WTC11 (cell line): ENCODE measurements around the gene LYZL4. TPM values are rescaled to one million over a fixed set of nuclear protein-coding genes. Genes with fewer than 3 reads are reported as not detected.

Source experiments
- ATAC-seq: fragments of 200-7000 bp; cut with Tn5 transposase; 2 replicates; pipeline ENCODE4 v1.10.0; 2021; ENCODE audit warnings: mild to moderate bottlenecking, moderate library complexity
- CTCF ChIA-PET: fragments of 300-600 bp; sonication (Branson Sonifier 250); formaldehyde crosslinking; loops from one replicate; lab custom pipeline; 2021; ENCODE audit warnings: antibody characterized with exemption; lab: Charles Lee
- POLR2A ChIA-PET: fragments of 350-600 bp; sonication (Branson Sonifier 250); formaldehyde crosslinking; loops from one replicate; lab custom pipeline; 2021; ENCODE audit warnings: antibody characterized with exemption; lab: Charles Lee
- DNase-seq: peaks from one replicate; pipeline ENCODE4 v3.0.0; 2021; ENCODE audit warnings: low spot score
- H3K27ac Mint-ChIP-seq: 2 replicates; pipeline ENCODE4 v1.8.0; 2021; ENCODE audit warnings: mixed read lengths
- H3K27me3 Mint-ChIP-seq: 2 replicates; pipeline ENCODE4 v1.8.0; 2021; ENCODE audit warnings: low read depth, mild to moderate bottlenecking, moderate library complexity, mixed read lengths
- H3K36me3 Mint-ChIP-seq: 2 replicates; pipeline ENCODE4 v1.8.0; 2021; ENCODE audit warnings: mixed read lengths
- H3K4me1 Mint-ChIP-seq: 2 replicates; pipeline ENCODE4 v1.8.0; 2022; ENCODE audit warnings: mixed read lengths
- H3K4me3 Mint-ChIP-seq: 2 replicates; pipeline ENCODE4 v1.8.0; 2021; ENCODE audit warnings: mild to moderate bottlenecking, moderate library complexity, mixed read lengths
- H3K9me3 Mint-ChIP-seq: 2 replicates; pipeline ENCODE4 v1.8.0; 2021; ENCODE audit warnings: mixed read lengths
- EMX1 ChIP-seq: fragments of 250-450 bp; sonication (Bioruptor Pico); IDR thresholded peaks from 2 replicates; pipeline ENCODE4 v1.8.0; 2021; ENCODE audit warnings: mild to moderate bottlenecking
- FOXJ3 ChIP-seq: sonication (generic); formaldehyde crosslinking; IDR thresholded peaks from 2 replicates; pipeline ENCODE4 v1.9.0; 2021; ENCODE audit warnings: missing genetic modification reagents, mild to moderate bottlenecking, borderline replicate concordance
- FOXK1 ChIP-seq: sonication (generic); formaldehyde crosslinking; IDR thresholded peaks from 2 replicates; pipeline ENCODE4 v1.8.0; 2022; ENCODE audit warnings: mild to moderate bottlenecking, moderate library complexity, missing genetic modification reagents
- FOXP1 ChIP-seq: sonication (generic); formaldehyde crosslinking; IDR thresholded peaks from 2 replicates; pipeline ENCODE4 v1.8.0; 2022; ENCODE audit warnings: missing genetic modification reagents, mild to moderate bottlenecking, moderate library complexity, borderline replicate concordance
- KAT7 ChIP-seq: sonication (generic); formaldehyde crosslinking; IDR thresholded peaks from 2 replicates; pipeline ENCODE4 v1.8.1; 2023; ENCODE audit warnings: missing genetic modification reagents, mild to moderate bottlenecking, borderline replicate concordance
- NFYB ChIP-seq: sonication (generic); formaldehyde crosslinking; conservative IDR thresholded peaks from 2 replicates; pipeline ENCODE4 v1.8.0; 2022; ENCODE audit warnings: low read depth, missing genetic modification reagents
- NR3C1 ChIP-seq: sonication (generic); formaldehyde crosslinking; conservative IDR thresholded peaks from 2 replicates; pipeline ENCODE4 v1.8.1; 2023; ENCODE audit warnings: low read depth, mild to moderate bottlenecking, missing genetic modification reagents
- ZNF138 ChIP-seq: sonication (generic); formaldehyde crosslinking; conservative IDR thresholded peaks from 2 replicates; pipeline ENCODE4 v1.8.1; 2022; ENCODE audit warnings: mild to moderate bottlenecking, moderate library complexity, missing genetic modification reagents
- ZNF416 ChIP-seq: fragments of 250-450 bp; sonication (Bioruptor Pico); IDR thresholded peaks from 2 replicates; pipeline ENCODE4 v1.9.0; 2021; ENCODE audit warnings: mild to moderate bottlenecking, inconsistent platforms
- total RNA-seq: library from RNA; stranded (reverse); gene quantifications from 3 replicates; pipeline ENCODE4 v1.2.3, GENCODE V29; 2021
- TF ChIP-seq, protein P1 (sequence below): sonication (generic); formaldehyde crosslinking; IDR thresholded peaks from 2 replicates; pipeline ENCODE4 v1.8.1; 2023; ENCODE audit warnings: mild to moderate bottlenecking, moderate library complexity, missing genetic modification reagents
- TF ChIP-seq, protein P2 (sequence below): sonication (generic); formaldehyde crosslinking; IDR thresholded peaks from 2 replicates; pipeline ENCODE4 v1.8.1; 2022; ENCODE audit warnings: low read depth, missing genetic modification reagents, borderline replicate concordance
- TF ChIP-seq, protein P3 (sequence below): sonication (generic); formaldehyde crosslinking; IDR thresholded peaks from 2 replicates; pipeline ENCODE4 v1.8.0; 2022; ENCODE audit warnings: missing genetic modification reagents
- TF ChIP-seq, protein P4 (sequence below): fragments of 250-450 bp; sonication (Bioruptor Pico); IDR thresholded peaks from 2 replicates; pipeline ENCODE4 v1.8.0; 2021; ENCODE audit warnings: mild to moderate bottlenecking
- TF ChIP-seq, protein P5 (sequence below): fragments of 250-450 bp; sonication (Bioruptor Pico); IDR thresholded peaks from 2 replicates; pipeline ENCODE4 v2.1.2; 2022; ENCODE audit warnings: mild to moderate bottlenecking, moderate library complexity
- TF ChIP-seq, protein P6 (sequence below): sonication (generic); formaldehyde crosslinking; IDR thresholded peaks from 2 replicates; pipeline ENCODE4 v1.8.1; 2022; ENCODE audit warnings: mild to moderate bottlenecking, moderate library complexity, missing genetic modification reagents
- TF ChIP-seq, protein P7 (sequence below): sonication (generic); formaldehyde crosslinking; IDR thresholded peaks from 2 replicates; pipeline ENCODE4 v1.8.1; 2023; ENCODE audit warnings: mild to moderate bottlenecking, missing genetic modification reagents, borderline replicate concordance

Gene LYZL4
- total RNA-seq, 1 experiment from 2014 or later: not detected

DNA sequence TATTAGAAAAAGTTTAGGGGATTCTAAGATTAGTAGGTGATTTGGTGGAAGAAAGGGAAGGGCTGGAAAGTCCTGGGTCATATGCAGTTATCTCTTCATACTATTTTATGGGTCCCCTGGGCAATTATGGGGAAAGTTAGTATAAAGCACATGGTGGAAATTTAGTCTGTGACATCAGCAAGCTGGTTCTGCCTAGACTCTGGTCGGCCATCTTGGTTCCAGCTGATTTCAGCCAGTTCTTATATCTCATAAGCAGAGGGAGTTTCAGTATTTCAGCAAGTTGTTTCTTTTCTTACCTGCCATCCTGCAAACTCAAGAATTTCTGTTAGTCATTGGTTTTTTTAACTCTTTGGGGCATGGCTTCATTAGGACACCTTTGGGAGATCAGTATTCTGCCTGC is 1.0 kb upstream of the LYZL4 start (continued):
- TF ChIP-seq NR3C1 (CRISPR knock-in tag) (no peak), FOXK1 (CRISPR knock-in tag) (no peak)
- TF ChIP-seq, protein P1, sequence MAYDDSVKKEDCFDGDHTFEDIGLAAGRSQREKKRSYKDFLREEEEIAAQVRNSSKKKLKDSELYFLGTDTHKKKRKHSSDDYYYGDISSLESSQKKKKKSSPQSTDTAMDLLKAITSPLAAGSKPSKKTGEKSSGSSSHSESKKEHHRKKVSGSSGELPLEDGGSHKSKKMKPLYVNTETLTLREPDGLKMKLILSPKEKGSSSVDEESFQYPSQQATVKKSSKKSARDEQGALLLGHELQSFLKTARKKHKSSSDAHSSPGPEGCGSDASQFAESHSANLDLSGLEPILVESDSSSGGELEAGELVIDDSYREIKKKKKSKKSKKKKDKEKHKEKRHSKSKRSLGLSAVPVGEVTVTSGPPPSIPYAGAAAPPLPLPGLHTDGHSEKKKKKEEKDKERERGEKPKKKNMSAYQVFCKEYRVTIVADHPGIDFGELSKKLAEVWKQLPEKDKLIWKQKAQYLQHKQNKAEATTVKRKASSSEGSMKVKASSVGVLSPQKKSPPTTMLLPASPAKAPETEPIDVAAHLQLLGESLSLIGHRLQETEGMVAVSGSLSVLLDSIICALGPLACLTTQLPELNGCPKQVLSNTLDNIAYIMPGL (CRISPR knock-in tag): no peak
- TF ChIP-seq, all 79 proteins: peak for 0

DNA sequence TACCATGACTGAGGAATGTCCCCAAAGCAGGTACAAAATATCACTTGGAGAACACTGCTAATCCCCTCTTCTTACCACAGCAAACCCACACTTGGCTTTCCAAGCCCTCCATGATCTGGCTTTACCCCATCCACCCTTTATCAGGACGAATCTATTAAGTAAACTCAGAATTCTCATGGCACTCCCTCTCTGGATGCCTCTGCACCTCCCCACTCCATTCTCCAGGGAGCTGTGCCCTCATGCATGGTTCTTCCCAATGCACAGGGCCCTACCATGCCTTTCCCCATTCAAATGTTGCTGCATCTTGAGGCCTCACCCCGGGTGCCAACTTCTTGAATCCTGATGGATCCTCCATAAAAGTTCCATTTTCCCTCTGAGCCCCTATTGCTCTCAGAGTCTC is 2.3 kb downstream of the LYZL4 start:
- POLR2A ChIA-PET: no interaction called here

More for the DNA sequence above, 2.3 kb downstream of the LYZL4 start:
- TF ChIP-seq ZNF416 (CRISPR knock-in tag) (no peak), KAT7 (CRISPR knock-in tag) (no peak), FOXP1 (CRISPR knock-in tag) (no peak), EMX1 (CRISPR knock-in tag) (no peak), FOXJ3 (no peak), NR3C1 (CRISPR knock-in tag) (no peak), ZNF138 (CRISPR knock-in tag) (no peak), NFYB (no peak)
- TF ChIP-seq, protein P2, sequence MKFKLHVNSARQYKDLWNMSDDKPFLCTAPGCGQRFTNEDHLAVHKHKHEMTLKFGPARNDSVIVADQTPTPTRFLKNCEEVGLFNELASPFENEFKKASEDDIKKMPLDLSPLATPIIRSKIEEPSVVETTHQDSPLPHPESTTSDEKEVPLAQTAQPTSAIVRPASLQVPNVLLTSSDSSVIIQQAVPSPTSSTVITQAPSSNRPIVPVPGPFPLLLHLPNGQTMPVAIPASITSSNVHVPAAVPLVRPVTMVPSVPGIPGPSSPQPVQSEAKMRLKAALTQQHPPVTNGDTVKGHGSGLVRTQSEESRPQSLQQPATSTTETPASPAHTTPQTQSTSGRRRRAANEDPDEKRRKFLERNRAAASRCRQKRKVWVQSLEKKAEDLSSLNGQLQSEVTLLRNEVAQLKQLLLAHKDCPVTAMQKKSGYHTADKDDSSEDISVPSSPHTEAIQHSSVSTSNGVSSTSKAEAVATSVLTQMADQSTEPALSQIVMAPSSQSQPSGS: no peak
- TF ChIP-seq, protein P3, sequence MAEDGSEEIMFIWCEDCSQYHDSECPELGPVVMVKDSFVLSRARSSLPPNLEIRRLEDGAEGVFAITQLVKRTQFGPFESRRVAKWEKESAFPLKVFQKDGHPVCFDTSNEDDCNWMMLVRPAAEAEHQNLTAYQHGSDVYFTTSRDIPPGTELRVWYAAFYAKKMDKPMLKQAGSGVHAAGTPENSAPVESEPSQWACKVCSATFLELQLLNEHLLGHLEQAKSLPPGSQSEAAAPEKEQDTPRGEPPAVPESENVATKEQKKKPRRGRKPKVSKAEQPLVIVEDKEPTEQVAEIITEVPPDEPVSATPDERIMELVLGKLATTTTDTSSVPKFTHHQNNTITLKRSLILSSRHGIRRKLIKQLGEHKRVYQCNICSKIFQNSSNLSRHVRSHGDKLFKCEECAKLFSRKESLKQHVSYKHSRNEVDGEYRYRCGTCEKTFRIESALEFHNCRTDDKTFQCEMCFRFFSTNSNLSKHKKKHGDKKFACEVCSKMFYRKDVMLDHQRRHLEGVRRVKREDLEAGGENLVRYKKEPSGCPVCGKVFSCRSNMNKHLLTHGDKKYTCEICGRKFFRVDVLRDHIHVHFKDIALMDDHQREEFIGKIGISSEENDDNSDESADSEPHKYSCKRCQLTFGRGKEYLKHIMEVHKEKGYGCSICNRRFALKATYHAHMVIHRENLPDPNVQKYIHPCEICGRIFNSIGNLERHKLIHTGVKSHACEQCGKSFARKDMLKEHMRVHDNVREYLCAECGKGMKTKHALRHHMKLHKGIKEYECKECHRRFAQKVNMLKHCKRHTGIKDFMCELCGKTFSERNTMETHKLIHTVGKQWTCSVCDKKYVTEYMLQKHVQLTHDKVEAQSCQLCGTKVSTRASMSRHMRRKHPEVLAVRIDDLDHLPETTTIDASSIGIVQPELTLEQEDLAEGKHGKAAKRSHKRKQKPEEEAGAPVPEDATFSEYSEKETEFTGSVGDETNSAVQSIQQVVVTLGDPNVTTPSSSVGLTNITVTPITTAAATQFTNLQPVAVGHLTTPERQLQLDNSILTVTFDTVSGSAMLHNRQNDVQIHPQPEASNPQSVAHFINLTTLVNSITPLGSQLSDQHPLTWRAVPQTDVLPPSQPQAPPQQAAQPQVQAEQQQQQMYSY (CRISPR knock-in tag): no peak
- TF ChIP-seq, protein P4, sequence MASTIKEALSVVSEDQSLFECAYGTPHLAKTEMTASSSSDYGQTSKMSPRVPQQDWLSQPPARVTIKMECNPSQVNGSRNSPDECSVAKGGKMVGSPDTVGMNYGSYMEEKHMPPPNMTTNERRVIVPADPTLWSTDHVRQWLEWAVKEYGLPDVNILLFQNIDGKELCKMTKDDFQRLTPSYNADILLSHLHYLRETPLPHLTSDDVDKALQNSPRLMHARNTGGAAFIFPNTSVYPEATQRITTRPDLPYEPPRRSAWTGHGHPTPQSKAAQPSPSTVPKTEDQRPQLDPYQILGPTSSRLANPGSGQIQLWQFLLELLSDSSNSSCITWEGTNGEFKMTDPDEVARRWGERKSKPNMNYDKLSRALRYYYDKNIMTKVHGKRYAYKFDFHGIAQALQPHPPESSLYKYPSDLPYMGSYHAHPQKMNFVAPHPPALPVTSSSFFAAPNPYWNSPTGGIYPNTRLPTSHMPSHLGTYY: no peak
- TF ChIP-seq, protein P1 (CRISPR knock-in tag): no peak
- TF ChIP-seq, protein P5, sequence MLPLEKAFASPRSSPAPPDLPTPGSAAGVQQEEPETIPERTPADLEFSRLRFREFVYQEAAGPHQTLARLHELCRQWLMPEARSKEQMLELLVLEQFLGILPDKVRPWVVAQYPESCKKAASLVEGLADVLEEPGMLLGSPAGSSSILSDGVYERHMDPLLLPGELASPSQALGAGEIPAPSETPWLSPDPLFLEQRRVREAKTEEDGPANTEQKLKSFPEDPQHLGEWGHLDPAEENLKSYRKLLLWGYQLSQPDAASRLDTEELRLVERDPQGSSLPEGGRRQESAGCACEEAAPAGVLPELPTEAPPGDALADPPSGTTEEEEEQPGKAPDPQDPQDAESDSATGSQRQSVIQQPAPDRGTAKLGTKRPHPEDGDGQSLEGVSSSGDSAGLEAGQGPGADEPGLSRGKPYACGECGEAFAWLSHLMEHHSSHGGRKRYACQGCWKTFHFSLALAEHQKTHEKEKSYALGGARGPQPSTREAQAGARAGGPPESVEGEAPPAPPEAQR: no peak
- TF ChIP-seq, protein P6, sequence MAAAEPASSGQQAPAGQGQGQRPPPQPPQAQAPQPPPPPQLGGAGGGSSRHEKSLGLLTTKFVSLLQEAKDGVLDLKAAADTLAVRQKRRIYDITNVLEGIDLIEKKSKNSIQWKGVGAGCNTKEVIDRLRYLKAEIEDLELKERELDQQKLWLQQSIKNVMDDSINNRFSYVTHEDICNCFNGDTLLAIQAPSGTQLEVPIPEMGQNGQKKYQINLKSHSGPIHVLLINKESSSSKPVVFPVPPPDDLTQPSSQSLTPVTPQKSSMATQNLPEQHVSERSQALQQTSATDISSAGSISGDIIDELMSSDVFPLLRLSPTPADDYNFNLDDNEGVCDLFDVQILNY: no peak
- TF ChIP-seq, protein P7, sequence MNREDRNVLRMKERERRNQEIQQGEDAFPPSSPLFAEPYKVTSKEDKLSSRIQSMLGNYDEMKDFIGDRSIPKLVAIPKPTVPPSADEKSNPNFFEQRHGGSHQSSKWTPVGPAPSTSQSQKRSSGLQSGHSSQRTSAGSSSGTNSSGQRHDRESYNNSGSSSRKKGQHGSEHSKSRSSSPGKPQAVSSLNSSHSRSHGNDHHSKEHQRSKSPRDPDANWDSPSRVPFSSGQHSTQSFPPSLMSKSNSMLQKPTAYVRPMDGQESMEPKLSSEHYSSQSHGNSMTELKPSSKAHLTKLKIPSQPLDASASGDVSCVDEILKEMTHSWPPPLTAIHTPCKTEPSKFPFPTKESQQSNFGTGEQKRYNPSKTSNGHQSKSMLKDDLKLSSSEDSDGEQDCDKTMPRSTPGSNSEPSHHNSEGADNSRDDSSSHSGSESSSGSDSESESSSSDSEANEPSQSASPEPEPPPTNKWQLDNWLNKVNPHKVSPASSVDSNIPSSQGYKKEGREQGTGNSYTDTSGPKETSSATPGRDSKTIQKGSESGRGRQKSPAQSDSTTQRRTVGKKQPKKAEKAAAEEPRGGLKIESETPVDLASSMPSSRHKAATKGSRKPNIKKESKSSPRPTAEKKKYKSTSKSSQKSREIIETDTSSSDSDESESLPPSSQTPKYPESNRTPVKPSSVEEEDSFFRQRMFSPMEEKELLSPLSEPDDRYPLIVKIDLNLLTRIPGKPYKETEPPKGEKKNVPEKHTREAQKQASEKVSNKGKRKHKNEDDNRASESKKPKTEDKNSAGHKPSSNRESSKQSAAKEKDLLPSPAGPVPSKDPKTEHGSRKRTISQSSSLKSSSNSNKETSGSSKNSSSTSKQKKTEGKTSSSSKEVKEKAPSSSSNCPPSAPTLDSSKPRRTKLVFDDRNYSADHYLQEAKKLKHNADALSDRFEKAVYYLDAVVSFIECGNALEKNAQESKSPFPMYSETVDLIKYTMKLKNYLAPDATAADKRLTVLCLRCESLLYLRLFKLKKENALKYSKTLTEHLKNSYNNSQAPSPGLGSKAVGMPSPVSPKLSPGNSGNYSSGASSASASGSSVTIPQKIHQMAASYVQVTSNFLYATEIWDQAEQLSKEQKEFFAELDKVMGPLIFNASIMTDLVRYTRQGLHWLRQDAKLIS (CRISPR knock-in tag): no peak
- Mint-ChIP-seq H3K9me3 (peaks cover 6% of the 10 kb centered on the region; the same call in 1 of the 2 replicates), H3K27me3 (no peaks in the 10 kb centered on the region), H3K36me3 (no peaks in the 10 kb centered on the region), H3K27ac (no peak overlapping the region), H3K4me1 (no peaks in the 10 kb centered on the region), H3K4me3 (no peak overlapping the region)
- ATAC-seq: no peak
- no peak for DNase-seq
- CTCF ChIA-PET: no interaction called here
